ENCODE data around the gene POU4F3.

DNA sequence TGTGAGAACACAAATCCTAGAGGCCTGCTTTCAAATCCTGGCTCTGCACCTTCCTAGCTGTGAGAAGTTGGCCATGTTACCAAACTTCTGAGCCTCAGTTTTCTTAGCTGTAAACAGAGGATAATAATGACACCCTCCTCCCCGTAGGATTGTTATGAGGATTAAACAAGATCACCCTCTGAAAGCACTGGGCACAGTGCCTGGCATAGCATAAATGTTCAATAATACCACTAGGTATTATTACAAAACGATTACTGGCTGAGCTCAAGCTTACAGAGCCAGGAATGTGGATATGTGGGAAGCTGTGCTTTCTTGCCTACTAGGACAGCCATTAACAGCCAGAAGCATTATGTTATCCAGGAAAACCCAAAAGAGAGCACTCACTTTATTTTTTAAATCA is 30.8 kb upstream of the POU4F3 start:
- TF ChIP-seq POLR2AphosphoS5 (IDR thresholded peaks at IDR 0.05) (no peak), POLR2A (IDR thresholded peaks at IDR 0.05) (no peak)

Data from spleen (tissue), 3 donors.